Fibroblast of lung (primary cell): Measurements from ENCODE around the gene ATG7. TPM values are rescaled to one million over a fixed set of nuclear protein-coding genes. Genes with fewer than 3 reads are reported as not detected.
A peak's percentile ranks its signal among the peaks of the same experiment; 100 is the strongest.
"Not testable (repeated sequence)": the region's sequence is repeated elsewhere in the genome, so short reads cannot be mapped to it uniquely, and the experiment has no call there.

Source experiments
- DNase-seq, 2 donors: peaks; one replicate each; pipeline versions ENCODE4 v3.0.0 to v3.0.0-alpha.2; 2010; ENCODE audit warnings: low read depth in 2 of 2
- H2AFZ ChIP-seq: 2 replicates; pipeline ENCODE4 v1.5.1; 2012; ENCODE audit warnings: low read length, control low read depth, inconsistent platforms
- H3K27ac ChIP-seq: 2 replicates; pipeline ENCODE4 v1.5.1; 2011; ENCODE audit warnings: low read length, control low read depth; ENCODE audit not compliant: insufficient read depth
- H3K27me3 ChIP-seq: 2 replicates; pipeline ENCODE4 v1.5.1; 2011; ENCODE audit warnings: mild to moderate bottlenecking, low read length; ENCODE audit not compliant: control insufficient read depth, insufficient read depth
- H3K36me3 ChIP-seq: 2 replicates; pipeline ENCODE4 v1.5.1; 2011; ENCODE audit warnings: low read length; ENCODE audit not compliant: control insufficient read depth, insufficient read depth
- H3K4me1 ChIP-seq: 2 replicates; pipeline ENCODE4 v1.5.1; 2011; ENCODE audit warnings: low read length; ENCODE audit not compliant: control insufficient read depth, insufficient read depth; ENCODE audit errors: extremely low read depth
- H3K4me2 ChIP-seq: 2 replicates; pipeline ENCODE4 v1.5.1; 2011; ENCODE audit warnings: low read length, control low read depth; ENCODE audit not compliant: insufficient read depth; ENCODE audit errors: extremely low read depth
- H3K4me3 ChIP-seq, 4 experiments: fragments of 200-600 bp in 1 of 4; sonication (generic) in 1 of 4; replicated peaks in 1 of 4; 2 replicates each; pipeline ENCODE4 v1.5.1; 2011 to 2016; ENCODE audit warnings: low read length in 4 of 4, low read depth in 3 of 4, mild to moderate bottlenecking in 3 of 4, control low read depth in 2 of 4, inconsistent platforms in 1 of 4, mixed read lengths in 1 of 4; ENCODE audit not compliant: insufficient read depth in 1 of 4; ENCODE audit errors: control extremely low read depth in 1 of 4
- H3K79me2 ChIP-seq: 2 replicates; pipeline ENCODE4 v1.5.1; 2012; ENCODE audit warnings: mild to moderate bottlenecking, low read length, inconsistent platforms; ENCODE audit not compliant: control insufficient read depth, insufficient read depth
- H3K9ac ChIP-seq: 2 replicates; pipeline ENCODE4 v1.5.1; 2011; ENCODE audit warnings: mild to moderate bottlenecking, low read length, control low read depth; ENCODE audit not compliant: insufficient read depth
- H3K9me3 ChIP-seq: 2 replicates; pipeline ENCODE4 v1.5.1; 2012; ENCODE audit warnings: low read depth, low read length; ENCODE audit not compliant: control insufficient read depth, insufficient read depth
- H4K20me1 ChIP-seq: 2 replicates; pipeline ENCODE4 v1.5.1; 2011; ENCODE audit warnings: low read length; ENCODE audit not compliant: control insufficient read depth, insufficient read depth; ENCODE audit errors: extremely low read depth
- EZH2 ChIP-seq: IDR thresholded peaks from 2 replicates; pipeline ENCODE4 v1.5.1; 2012; ENCODE audit warnings: low read length, control low read depth, mild to moderate bottlenecking; ENCODE audit errors: missing control alignments
- polyA plus RNA-seq, 2 donors: library from polyadenylated mRNA; depleted of rRNA in 1 of 2; stranded (reverse) in 1 of 2; unstranded in 1 of 2; fragments of >200 nt; gene quantifications; 2 replicates each; pipeline ENCODE4 v1.2.1, GENCODE V29; 2011 to 2012; ENCODE audit warnings: missing spikeins in 1 of 2
- total RNA-seq: library from RNA; depleted of rRNA; stranded (reverse); fragments of >200 nt; gene quantifications from 2 replicates; pipeline ENCODE4 v1.2.1, GENCODE V29; 2014
- TF ChIP-seq, protein P1 (sequence below), 2 donors: IDR thresholded peaks in 1 of 2; conservative IDR thresholded peaks in 1 of 2; 1 replicate in 1 of 2; 2 replicates in 1 of 2; pipeline ENCODE4 v1.5.1; 2011 to 2012; ENCODE audit warnings: low read length in 2 of 2, control low read depth in 1 of 2, inconsistent platforms in 1 of 2, low read depth in 1 of 2, mild to moderate bottlenecking in 1 of 2

Gene ATG7
- total and polyA plus RNA-seq, 2 donors (not counting 1 experiment from before 2014, with no cell fraction given): 50.8 to 56.5 TPM

DNA sequence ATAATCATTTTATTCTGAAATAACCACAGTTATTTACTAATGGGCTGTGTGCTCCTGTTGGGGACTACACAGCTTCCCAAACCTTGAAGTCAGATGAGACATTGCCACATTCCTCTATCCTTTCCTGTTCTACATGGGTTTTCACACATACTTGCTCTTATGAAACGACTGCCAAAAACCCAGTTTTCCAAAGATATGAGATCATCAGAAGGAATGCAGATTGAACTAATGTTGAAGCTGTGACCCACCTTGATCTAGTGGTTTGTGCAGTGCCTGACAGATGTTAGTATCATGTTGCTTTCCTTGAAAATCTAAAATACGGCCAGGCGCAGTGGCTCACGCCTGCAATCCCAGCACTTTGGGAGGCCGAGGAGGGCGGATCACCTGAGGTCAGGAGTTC is 226.9 kb downstream of the ATG7 start:
- H3K27ac ChIP-seq: peak overlapping the region; percentile 44
- H3K27me3 ChIP-seq: no peaks in the 10 kb centered on the region
- no peaks in the 10 kb centered on the region for H3K9me3 ChIP-seq
- H3K4me3 ChIP-seq: no peak overlapping the region
- H3K4me1 ChIP-seq: peaks cover 9% of the 10 kb centered on the region
- H3K9ac ChIP-seq: no peak overlapping the region
- no peak overlapping the region for H2AFZ ChIP-seq
- no peaks in the 10 kb centered on the region for H3K79me2 ChIP-seq
- no peaks in the 10 kb centered on the region for H3K36me3 ChIP-seq
- DNase-seq: peak; percentile 92 to 99
- H3K4me2 ChIP-seq: peak overlapping the region; percentile 26
- no peak for TF ChIP-seq EZH2
- TF ChIP-seq, protein P1, sequence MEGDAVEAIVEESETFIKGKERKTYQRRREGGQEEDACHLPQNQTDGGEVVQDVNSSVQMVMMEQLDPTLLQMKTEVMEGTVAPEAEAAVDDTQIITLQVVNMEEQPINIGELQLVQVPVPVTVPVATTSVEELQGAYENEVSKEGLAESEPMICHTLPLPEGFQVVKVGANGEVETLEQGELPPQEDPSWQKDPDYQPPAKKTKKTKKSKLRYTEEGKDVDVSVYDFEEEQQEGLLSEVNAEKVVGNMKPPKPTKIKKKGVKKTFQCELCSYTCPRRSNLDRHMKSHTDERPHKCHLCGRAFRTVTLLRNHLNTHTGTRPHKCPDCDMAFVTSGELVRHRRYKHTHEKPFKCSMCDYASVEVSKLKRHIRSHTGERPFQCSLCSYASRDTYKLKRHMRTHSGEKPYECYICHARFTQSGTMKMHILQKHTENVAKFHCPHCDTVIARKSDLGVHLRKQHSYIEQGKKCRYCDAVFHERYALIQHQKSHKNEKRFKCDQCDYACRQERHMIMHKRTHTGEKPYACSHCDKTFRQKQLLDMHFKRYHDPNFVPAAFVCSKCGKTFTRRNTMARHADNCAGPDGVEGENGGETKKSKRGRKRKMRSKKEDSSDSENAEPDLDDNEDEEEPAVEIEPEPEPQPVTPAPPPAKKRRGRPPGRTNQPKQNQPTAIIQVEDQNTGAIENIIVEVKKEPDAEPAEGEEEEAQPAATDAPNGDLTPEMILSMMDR (conservative IDR thresholded peaks at IDR 0.05 in 1 of 2, IDR thresholded peaks at IDR 0.05 in 1 of 2; ENCODE audit: low read depth in 1 of 2, low read length in 2 of 2): no peak
- H4K20me1 ChIP-seq: no peaks in the 10 kb centered on the region

DNA sequence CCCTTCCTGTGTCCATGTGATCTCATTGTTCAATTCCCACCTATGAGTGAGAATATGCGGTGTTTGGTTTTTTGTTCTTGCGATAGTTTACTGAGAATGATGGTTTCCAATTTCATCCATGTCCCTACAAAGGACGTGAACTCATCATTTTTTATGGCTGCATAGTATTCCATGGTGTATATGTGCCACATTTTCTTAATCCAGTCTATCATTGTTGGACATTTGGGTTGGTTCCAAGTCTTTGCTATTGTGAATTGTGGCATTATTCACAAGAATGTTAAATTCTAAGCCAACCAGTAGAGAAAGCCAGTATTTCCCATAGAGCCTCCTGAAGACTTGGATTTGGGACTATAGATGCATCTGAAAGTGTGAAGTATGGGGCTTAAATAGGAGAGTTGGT is 230.2 kb downstream of the ATG7 start:
- H3K27ac ChIP-seq, H3K4me3 ChIP-seq, H3K27me3 ChIP-seq, H3K4me1 ChIP-seq, H3K9me3 ChIP-seq, H3K36me3 ChIP-seq, H4K20me1 ChIP-seq, DNase-seq, H3K9ac ChIP-seq, H2AFZ ChIP-seq, H3K4me2 ChIP-seq, H3K79me2 ChIP-seq: not testable (repeated sequence)

DNA sequence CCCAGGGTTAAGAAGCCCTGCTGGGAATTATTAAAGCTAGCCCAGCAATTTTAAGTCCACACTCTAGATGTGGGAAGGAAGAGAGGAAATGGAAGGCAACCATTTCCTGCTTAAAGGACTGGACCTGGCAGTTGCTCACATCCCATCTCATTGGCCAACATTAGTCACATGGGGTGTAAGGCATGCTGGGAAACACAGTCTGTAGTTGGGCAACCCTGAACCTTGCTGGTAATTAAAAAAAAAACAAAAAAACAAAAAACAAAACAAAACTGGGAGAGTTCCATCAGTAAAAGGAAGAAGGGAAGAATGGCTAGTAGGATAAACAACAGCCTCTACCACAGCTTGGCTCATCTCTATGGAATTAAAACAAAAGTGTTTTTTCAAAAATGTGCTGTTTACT is 235.5 kb downstream of the ATG7 start:
- no peaks in the 10 kb centered on the region for H4K20me1 ChIP-seq
- H3K79me2 ChIP-seq: no peaks in the 10 kb centered on the region
- peaks cover 18% of the 10 kb centered on the region for H3K4me1 ChIP-seq
- H3K27me3 ChIP-seq: no peaks in the 10 kb centered on the region
- H3K27ac ChIP-seq: peak overlapping the region; percentile 51
- no peak for TF ChIP-seq EZH2
- TF ChIP-seq, protein P1 (conservative IDR thresholded peaks at IDR 0.05 in 1 of 2, IDR thresholded peaks at IDR 0.05 in 1 of 2; ENCODE audit: low read depth in 1 of 2, low read length in 2 of 2): no peak
- no peak overlapping the region for H3K4me2 ChIP-seq
- no peak overlapping the region for H3K4me3 ChIP-seq
- no peaks in the 10 kb centered on the region for H3K36me3 ChIP-seq
- H3K9ac ChIP-seq: no peak overlapping the region
- peak in 1 of 2 donors; percentile 35 for DNase-seq
- H3K9me3 ChIP-seq: no peaks in the 10 kb centered on the region
- H2AFZ ChIP-seq: no peak overlapping the region
